A673 (cell line): ENCODE measurements around the gene CEP112.

Source experiments
- EZH2 ChIP-seq: fragments of 200-600 bp; sonication (generic); IDR thresholded peaks from 2 replicates; pipeline ENCODE4 v1.6.1; 2017; ENCODE audit warnings: borderline replicate concordance, low read depth, mild to moderate bottlenecking, mixed read lengths, antibody characterized with exemption, low read length; ENCODE audit not compliant: poor library complexity, severe bottlenecking
- TF ChIP-seq, protein P1 (sequence below): fragments of 300-800, 200-600 bp; sonication (generic); conservative IDR thresholded peaks from 2 replicates; pipeline ENCODE4 v1.5.1; 2017; ENCODE audit warnings: low read depth, mild to moderate bottlenecking, antibody characterized with exemption, low read length, moderate library complexity, mixed read lengths

- no peak for TF ChIP-seq EZH2
- TF ChIP-seq, protein P1, sequence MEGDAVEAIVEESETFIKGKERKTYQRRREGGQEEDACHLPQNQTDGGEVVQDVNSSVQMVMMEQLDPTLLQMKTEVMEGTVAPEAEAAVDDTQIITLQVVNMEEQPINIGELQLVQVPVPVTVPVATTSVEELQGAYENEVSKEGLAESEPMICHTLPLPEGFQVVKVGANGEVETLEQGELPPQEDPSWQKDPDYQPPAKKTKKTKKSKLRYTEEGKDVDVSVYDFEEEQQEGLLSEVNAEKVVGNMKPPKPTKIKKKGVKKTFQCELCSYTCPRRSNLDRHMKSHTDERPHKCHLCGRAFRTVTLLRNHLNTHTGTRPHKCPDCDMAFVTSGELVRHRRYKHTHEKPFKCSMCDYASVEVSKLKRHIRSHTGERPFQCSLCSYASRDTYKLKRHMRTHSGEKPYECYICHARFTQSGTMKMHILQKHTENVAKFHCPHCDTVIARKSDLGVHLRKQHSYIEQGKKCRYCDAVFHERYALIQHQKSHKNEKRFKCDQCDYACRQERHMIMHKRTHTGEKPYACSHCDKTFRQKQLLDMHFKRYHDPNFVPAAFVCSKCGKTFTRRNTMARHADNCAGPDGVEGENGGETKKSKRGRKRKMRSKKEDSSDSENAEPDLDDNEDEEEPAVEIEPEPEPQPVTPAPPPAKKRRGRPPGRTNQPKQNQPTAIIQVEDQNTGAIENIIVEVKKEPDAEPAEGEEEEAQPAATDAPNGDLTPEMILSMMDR = no peak
Measured at GRCh38 chr17:66222798-66223350, 30.9 kb upstream of the CEP112 start.
